ACC112 (cell line): ENCODE measurements around the gene TCF12.
"Not testable (repeated sequence)": the region's sequence is repeated elsewhere in the genome, so short reads cannot be mapped to it uniquely, and the experiment has no call there.

Source experiments
- H2AFZ ChIP-seq: fragments of 200-600 bp; sonication (generic); one replicate; pipeline ENCODE4 v1.6.0; 2017; ENCODE audit warnings: antibody characterized with exemption, low read length; ENCODE audit not compliant: unreplicated experiment
- H3K27ac ChIP-seq: fragments of 200-600 bp; sonication (generic); 2 replicates; pipeline ENCODE4 v1.5.1; 2014; ENCODE audit warnings: low read depth, mild to moderate bottlenecking, antibody characterized with exemption, low read length, moderate library complexity
- H3K27me3 ChIP-seq: fragments of 200-600 bp; sonication (generic); 2 replicates; pipeline ENCODE4 v1.6.1; 2014; ENCODE audit warnings: mild to moderate bottlenecking, antibody characterized with exemption, low read length, moderate library complexity, mixed read lengths; ENCODE audit not compliant: insufficient read depth
- H3K36me3 ChIP-seq: fragments of 200-600 bp; sonication (generic); 2 replicates; pipeline ENCODE4 v1.6.1; 2016; ENCODE audit warnings: mild to moderate bottlenecking, antibody characterized with exemption, low read length, moderate library complexity, mixed read lengths; ENCODE audit not compliant: insufficient read depth
- H3K4me1 ChIP-seq: fragments of 200-600 bp; sonication (generic); one replicate; pipeline ENCODE4 v1.6.1; 2016; ENCODE audit warnings: low read length, mixed read lengths; ENCODE audit not compliant: insufficient read depth, unreplicated experiment, control insufficient read depth
- H3K4me3 ChIP-seq: fragments of 200-600 bp; sonication (generic); 2 replicates; pipeline ENCODE4 v1.5.1; 2014; ENCODE audit warnings: mild to moderate bottlenecking, low read depth, low read length
- H3K79me2 ChIP-seq: fragments of 200-600 bp; sonication (generic); one replicate; pipeline ENCODE4 v1.6.0; 2016; ENCODE audit warnings: low read length; ENCODE audit not compliant: control insufficient read depth, unreplicated experiment, insufficient read depth

The TCF12 gene

DNA sequence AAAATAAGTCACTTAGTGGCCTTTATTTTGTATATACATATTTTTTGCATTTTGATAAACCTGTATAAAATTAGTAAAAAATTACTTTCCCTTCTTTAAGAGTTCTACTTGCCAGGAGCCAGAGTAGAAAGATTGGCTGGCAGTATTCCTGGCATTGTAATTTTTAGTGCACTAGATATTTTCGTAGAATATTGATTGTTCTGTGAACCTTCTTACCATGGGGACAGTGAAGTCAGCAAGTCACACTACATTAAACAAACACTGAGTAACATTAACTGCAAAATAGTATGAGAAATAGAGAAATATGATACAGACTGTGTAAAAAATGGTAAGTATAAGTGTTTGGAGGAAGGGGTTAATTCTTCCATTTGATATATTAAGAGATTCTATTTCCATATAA, 26.0 kb downstream of the TCF12 start:
- peaks cover 24% of the 10 kb centered on the region for H3K4me1 ChIP-seq
- no peak overlapping the region for H2AFZ ChIP-seq
- peaks cover 66% of the 10 kb centered on the region for H3K79me2 ChIP-seq
- H3K27ac ChIP-seq: no peak overlapping the region
- H3K27me3 ChIP-seq: no peaks in the 10 kb centered on the region
- H3K4me3 ChIP-seq: no peak overlapping the region
- peaks cover 17% of the 10 kb centered on the region for H3K36me3 ChIP-seq

DNA sequence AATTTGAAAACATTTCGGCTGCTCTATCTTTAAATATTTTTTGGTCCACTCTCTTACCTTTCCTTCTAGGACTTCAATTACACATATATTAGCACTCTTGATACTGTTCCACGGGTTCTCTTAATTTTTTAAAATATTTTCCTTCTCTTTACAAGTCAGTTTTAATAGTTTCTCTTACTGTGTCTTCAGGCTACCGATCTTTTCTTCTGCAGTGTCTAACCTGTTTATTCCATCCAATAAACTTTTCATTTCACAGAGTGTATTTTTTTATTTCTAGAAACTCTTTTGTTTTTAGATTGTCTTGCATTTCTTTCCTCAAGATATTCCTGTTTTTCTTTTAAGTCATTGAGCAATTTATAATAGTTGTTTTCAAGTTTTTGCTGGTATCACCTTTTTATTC, 27.7 kb downstream of the TCF12 start:
- Histone ChIP-seq H3K4me1 (peaks cover 24% of the 10 kb centered on the region), H2AFZ (no peak overlapping the region), H3K27me3 (no peaks in the 10 kb centered on the region), H3K36me3 (peaks cover 17% of the 10 kb centered on the region), H3K27ac (no peak overlapping the region), H3K4me3 (no peak overlapping the region), H3K79me2 (peaks cover 69% of the 10 kb centered on the region)

DNA sequence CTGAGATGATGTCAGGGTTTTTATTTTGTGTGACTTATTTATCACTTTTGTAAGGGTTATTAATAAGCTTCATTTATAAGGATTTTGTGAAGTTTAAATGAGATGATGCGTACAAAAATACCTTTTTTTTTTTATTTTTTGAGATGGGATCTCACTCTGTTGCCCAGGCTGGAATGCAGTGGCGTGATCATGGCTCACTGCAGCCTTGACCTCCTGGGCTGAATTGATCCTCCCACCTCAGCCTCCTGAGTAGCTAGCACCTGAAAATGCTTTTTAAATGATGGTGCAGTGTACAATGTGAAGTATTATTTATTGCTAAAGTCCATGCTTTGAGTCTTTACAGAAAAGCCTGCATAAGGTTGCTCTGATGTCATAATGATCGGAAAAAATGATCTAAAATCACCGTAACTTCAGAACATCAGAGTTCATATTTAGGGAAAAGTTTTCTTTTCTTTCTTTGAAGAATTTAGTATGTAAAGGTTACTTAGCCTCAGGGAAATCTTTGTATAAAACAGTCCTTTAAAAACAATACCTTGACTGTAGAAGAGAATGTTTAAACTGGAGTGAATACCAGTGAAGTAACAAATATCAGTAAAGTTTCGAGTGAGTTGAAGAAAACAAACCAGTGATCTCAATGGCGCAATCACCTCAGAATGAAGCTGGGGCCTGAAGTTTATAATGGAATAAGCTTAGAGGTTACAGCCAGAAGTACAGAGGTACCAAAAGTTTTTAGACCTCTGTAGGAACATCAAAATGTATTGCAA, 29.7 kb downstream of the TCF12 start:
- Histone ChIP-seq H3K27me3 (no peaks in the 10 kb centered on the region), H3K4me3 (no peak overlapping the region), H2AFZ (no peak overlapping the region), H3K4me1 (peaks cover 20% of the 10 kb centered on the region), H3K27ac (no peak overlapping the region), H3K36me3 (peaks cover 17% of the 10 kb centered on the region), H3K79me2 (peaks cover 69% of the 10 kb centered on the region)

DNA sequence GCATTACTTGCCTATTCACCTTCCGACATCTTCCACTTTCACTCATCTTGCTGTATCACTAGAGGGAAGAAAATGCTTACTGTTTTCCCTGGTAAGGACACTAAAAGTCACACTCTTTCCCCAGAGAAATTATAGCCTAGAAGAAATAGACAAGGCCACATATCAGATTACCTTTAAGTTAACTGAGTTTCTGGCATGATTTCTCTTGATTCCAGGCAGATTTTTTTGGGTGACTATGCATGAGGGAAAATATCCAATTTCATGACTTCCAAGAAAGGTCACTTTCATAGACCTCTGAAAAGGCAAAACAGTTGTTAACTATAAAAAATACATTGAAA, 30.3 kb downstream of the TCF12 start:
- Histone ChIP-seq H3K27me3 (no peaks in the 10 kb centered on the region), H3K4me3 (no peak overlapping the region), H3K36me3 (peaks cover 17% of the 10 kb centered on the region), H3K27ac (no peak overlapping the region), H3K4me1 (peaks cover 14% of the 10 kb centered on the region), H2AFZ (no peak overlapping the region), H3K79me2 (peaks cover 67% of the 10 kb centered on the region)

DNA sequence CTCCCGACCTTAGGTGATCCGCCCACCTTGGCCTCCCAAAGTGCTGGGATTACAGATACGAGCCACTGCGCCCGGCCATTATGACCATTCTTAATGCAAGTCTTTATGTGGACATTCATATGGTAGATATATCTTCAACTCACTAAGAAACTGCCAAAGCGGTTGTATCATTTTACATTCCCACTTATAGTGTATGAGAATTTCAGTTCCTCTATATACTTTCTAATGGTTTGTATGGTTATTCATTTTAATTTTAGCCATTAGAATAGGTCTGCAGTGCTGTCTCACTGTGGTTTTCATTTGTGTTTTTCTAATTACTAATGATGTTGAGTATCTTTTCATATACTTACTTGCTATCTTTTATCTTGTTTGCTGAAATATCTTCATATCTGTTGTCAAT, 32.5 kb downstream of the TCF12 start:
- Histone ChIP-seq H3K27ac (no peak overlapping the region), H3K79me2 (peaks cover 51% of the 10 kb centered on the region), H3K36me3 (peaks cover 6% of the 10 kb centered on the region), H3K4me1 (peaks cover 9% of the 10 kb centered on the region), H3K27me3 (no peaks in the 10 kb centered on the region), H3K4me3 (no peak overlapping the region), H2AFZ (no peak overlapping the region)

DNA sequence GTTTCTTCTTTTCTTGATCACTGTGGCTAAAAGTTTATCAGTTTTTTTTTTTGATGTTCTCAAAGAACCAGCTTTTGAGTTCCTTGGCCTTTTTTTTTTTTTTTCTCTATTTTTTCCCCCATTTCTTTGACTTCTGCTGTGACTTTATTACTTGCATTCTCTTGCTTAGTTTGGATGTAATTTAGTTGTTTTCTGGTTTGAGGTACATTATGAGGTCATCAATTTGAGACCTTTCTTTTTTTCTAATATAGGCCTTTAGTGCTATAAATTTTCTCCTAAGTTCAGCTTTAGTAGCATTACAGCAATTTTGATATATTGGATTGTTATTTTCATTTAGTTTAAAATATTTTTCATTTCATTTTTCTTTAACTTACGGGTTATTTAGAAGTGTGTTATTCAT, 35.3 kb downstream of the TCF12 start:
- no peak overlapping the region for H3K4me3 ChIP-seq

DNA sequence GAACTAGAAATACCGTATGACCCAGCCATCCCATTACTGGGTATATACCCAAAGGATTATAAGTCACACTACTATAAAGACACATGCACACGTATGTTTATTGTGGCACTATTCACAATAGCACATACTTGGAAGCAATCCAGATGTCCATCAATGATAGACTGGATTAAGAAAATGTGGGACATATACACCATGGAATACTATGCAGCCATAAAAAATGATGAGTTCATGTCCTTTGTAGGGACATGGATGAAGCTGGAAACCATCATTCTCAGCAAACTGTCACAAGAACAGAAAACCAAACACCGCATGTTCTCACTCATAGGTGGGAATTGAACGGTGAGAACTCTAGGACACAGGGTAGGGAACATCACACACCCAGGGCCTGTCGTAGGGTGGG, 36.6 kb downstream of the TCF12 start:
- not testable (repeated sequence) for H2AFZ ChIP-seq, H3K36me3 ChIP-seq, H3K27ac ChIP-seq, H3K4me1 ChIP-seq, H3K27me3 ChIP-seq, H3K4me3 ChIP-seq
- peaks cover 48% of the 10 kb centered on the region for H3K79me2 ChIP-seq

More for the DNA sequence above, 35.3 kb downstream of the TCF12 start:
- H3K27ac ChIP-seq: no peak overlapping the region
- peaks cover 3% of the 10 kb centered on the region for H3K4me1 ChIP-seq
- H3K27me3 ChIP-seq: no peaks in the 10 kb centered on the region
- H2AFZ ChIP-seq: no peak overlapping the region
- H3K36me3 ChIP-seq: peaks cover 5% of the 10 kb centered on the region; the same call in 1 of the 2 replicates
- H3K79me2 ChIP-seq: peaks cover 46% of the 10 kb centered on the region

DNA sequence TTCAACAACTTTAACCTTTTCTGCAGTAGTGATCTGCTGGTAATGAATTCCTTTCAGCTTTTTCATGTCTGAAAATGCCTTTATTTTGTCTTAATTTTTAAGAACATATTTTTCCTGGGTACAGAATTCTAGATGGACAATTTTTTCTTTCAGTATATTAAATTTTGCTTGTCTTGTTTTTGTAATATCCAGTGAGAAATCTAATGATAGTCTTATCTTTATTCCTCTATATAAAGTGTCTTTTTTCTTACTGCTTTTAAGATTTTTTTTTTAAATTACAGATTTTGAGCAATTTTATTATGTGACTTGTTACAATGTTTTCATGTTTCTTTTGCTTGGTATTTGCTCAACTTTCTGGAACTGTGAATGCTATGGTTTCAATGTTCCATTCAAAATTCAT, 38.1 kb downstream of the TCF12 start:
- Histone ChIP-seq H3K27me3 (no peaks in the 10 kb centered on the region), H3K27ac (no peak overlapping the region), H3K36me3 (peaks cover 5% of the 10 kb centered on the region; the same call in 1 of the 2 replicates), H3K4me1 (no peaks in the 10 kb centered on the region), H3K79me2 (peaks cover 47% of the 10 kb centered on the region), H3K4me3 (no peak overlapping the region), H2AFZ (no peak overlapping the region)

DNA sequence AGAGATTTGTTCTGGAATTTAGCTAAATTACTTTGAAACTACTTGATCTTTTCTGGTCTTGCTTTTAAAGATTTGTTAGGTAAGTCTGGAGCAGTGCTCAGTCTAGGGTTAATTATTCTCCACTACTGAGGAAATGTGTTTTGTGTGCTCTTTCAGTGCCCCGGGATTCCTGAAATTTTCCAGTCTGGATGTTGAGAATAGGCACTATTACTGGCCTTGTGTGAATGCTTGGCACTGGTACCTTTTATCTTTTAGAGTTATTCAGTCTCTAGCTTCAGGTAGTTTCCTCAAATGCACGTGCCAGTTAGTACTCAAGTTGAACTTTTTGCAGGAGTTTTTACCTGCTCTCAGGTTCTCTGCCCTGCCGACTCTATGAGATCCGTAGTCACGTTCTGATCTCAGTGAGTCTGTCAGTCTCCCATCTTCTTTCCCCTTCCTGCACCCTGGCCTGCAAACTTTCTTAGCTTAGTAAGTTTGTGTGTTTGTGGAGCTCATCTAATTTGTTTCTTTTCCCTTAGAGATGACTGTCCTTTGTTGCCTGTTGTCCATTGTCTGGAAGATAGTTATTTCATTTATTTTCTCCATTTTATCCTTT, 39.5 kb downstream of the TCF12 start:
- Histone ChIP-seq H3K4me3 (no peak overlapping the region), H3K4me1 (no peaks in the 10 kb centered on the region), H3K27ac (no peak overlapping the region), H2AFZ (no peak overlapping the region), H3K36me3 (peaks cover 5% of the 10 kb centered on the region; the same call in 1 of the 2 replicates), H3K27me3 (no peaks in the 10 kb centered on the region), H3K79me2 (peaks cover 45% of the 10 kb centered on the region)

DNA sequence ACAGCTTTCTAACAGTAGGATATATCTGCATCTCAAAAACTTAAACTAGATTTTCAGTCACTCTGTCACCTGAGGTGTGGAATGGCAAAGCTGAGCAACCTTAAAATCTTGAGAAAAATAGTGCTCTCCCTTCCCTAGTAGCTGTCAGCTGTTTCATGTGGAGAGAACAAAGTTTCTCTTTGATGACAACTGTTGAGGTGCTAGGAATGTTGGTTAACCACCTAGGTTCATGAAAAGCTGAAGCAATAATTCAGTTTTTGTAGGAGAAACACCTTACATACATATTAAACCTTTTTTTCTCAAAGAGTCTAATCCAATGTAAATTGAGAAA, 40.8 kb downstream of the TCF12 start:
- H3K4me3 ChIP-seq: no peak overlapping the region
- H3K27ac ChIP-seq: no peak overlapping the region
- H3K4me1 ChIP-seq: no peaks in the 10 kb centered on the region
- no peak overlapping the region for H2AFZ ChIP-seq
- H3K36me3 ChIP-seq: peaks cover 5% of the 10 kb centered on the region; the same call in 1 of the 2 replicates
- H3K27me3 ChIP-seq: no peaks in the 10 kb centered on the region
- H3K79me2 ChIP-seq: peaks cover 50% of the 10 kb centered on the region

DNA sequence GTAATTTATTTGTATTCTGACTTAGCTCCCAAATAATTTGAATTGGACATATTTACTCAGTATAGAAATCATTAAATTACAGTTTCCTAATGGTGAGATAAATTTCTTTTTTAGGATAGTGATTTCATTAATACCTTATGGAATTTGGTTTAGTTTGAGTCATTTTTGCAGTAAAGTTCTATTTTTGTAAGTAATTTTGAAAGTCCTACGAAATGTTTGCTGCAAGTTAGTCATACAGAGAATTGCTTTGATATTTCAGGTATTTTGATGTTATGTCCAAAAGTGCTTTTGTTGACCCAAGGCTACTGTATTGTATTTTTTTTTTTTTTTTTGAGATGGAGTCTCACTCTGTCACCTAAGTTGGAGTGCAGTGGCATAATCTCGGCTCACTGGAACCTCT, 41.7 kb downstream of the TCF12 start:
- no peak overlapping the region for H2AFZ ChIP-seq
- no peaks in the 10 kb centered on the region for H3K27me3 ChIP-seq
- H3K27ac ChIP-seq: no peak overlapping the region
- H3K4me1 ChIP-seq: no peaks in the 10 kb centered on the region
- H3K36me3 ChIP-seq: peaks cover 5% of the 10 kb centered on the region; the same call in 1 of the 2 replicates
- no peak overlapping the region for H3K4me3 ChIP-seq
- peaks cover 55% of the 10 kb centered on the region for H3K79me2 ChIP-seq
